ENCODE measurements around the gene RANGAP1.

- no peak for TF ChIP-seq POLR2A (IDR thresholded peaks at IDR 0.05)
- TF ChIP-seq, protein P1, sequence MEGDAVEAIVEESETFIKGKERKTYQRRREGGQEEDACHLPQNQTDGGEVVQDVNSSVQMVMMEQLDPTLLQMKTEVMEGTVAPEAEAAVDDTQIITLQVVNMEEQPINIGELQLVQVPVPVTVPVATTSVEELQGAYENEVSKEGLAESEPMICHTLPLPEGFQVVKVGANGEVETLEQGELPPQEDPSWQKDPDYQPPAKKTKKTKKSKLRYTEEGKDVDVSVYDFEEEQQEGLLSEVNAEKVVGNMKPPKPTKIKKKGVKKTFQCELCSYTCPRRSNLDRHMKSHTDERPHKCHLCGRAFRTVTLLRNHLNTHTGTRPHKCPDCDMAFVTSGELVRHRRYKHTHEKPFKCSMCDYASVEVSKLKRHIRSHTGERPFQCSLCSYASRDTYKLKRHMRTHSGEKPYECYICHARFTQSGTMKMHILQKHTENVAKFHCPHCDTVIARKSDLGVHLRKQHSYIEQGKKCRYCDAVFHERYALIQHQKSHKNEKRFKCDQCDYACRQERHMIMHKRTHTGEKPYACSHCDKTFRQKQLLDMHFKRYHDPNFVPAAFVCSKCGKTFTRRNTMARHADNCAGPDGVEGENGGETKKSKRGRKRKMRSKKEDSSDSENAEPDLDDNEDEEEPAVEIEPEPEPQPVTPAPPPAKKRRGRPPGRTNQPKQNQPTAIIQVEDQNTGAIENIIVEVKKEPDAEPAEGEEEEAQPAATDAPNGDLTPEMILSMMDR (IDR thresholded peaks at IDR 0.05) = no peak
Observed at GRCh38 chr22:41215409-41215808, 70.6 kb downstream of the RANGAP1 start.
